ENCODE results near the gene POLR3G. TPM values are rescaled to one million over a fixed set of nuclear protein-coding genes. Genes with fewer than 3 reads are reported as not detected.

Gene POLR3G
- total and polyA plus RNA-seq, 2 of the 13 experiments (the other 11 are each of a cell fraction or from before 2014, with no cell fraction given): 1.2 to 7.3 TPM

GRCh38 chr5:90475436-90475980 is 844 bp downstream of the POLR3G start:
- ChIA-PET CTCF (ENCODE audit: low intra/inter-chr PET ratio, low total read pairs) (no interaction called here), POLR2A (interaction anchor here (1.2 to 3.4 kb wide), 4 partner anchors 9 to 65 kb away, joined by 3 to 39 read pairs (median 4); partner anchors contain the start of gene CETN3)
- Histone ChIP-seq H3K4me2 (ENCODE audit: low read depth, low read length) (peak overlapping the region; percentile 89), H3K79me2 (ENCODE audit: insufficient read depth, low read length) (peaks cover 20% of the 10 kb centered on the region), H2AFZ (ENCODE audit: low read length) (peak overlapping the region; percentile 87), H3K4me3 (replicated peaks in 1 of 3; ENCODE audit: insufficient read depth in 1 of 3, low read depth in 2 of 3, low read length in 3 of 3) (peak overlapping the region; percentile 68 to 83 (median 81); a peak in 4 of 6 replicates), H3K4me1 (ENCODE audit: insufficient read depth, low read length) (peaks cover 43% of the 10 kb centered on the region), H4K20me1 (ENCODE audit: insufficient read depth, low read length) (no peaks in the 10 kb centered on the region), H3K27me3 (ENCODE audit: control insufficient read depth in 1 of 2, insufficient read depth in 2 of 2, low read length in 2 of 2) (no peaks in the 10 kb centered on the region), H3K36me3 (replicated peaks in 1 of 2; ENCODE audit: control insufficient read depth in 1 of 2, insufficient read depth in 2 of 2, low read length in 2 of 2) (no peaks in the 10 kb centered on the region), H3K27ac (ENCODE audit: extremely low read length, insufficient read depth, low read length) (no peak overlapping the region), H3K9me3 (ENCODE audit: low read length) (no peaks in the 10 kb centered on the region), H3K9ac (ENCODE audit: insufficient read depth, low read depth, low read length) (no peak overlapping the region)
- DNase-seq (ENCODE audit: low spot score): no peak
- TSS peak; percentile 60 for BruUV-seq (replicated peaks)
- ATAC-seq: no peak
- no peak for TF ChIP-seq ZNF550 (CRISPR knock-in tag; IDR thresholded peaks at IDR 0.05; ENCODE audit: borderline replicate concordance)
- TF ChIP-seq BCL6 (CRISPR knock-in tag; IDR thresholded peaks at IDR 0.05): no peak
- TF ChIP-seq RERE (CRISPR knock-in tag; IDR thresholded peaks at IDR 0.05; ENCODE audit: low read depth): no peak
- TF ChIP-seq ARNT2 (CRISPR knock-in tag; IDR thresholded peaks at IDR 0.05; ENCODE audit: low read depth): no peak
- no peak for TF ChIP-seq MEIS1 (CRISPR knock-in tag; IDR thresholded peaks at IDR 0.05; ENCODE audit: borderline replicate concordance)
- TF ChIP-seq MYNN (CRISPR knock-in tag; IDR thresholded peaks at IDR 0.05; ENCODE audit: low read depth): no peak
- no peak for TF ChIP-seq TMF1 (CRISPR knock-in tag; IDR thresholded peaks at IDR 0.05; ENCODE audit: low read depth)
- no peak for TF ChIP-seq ZNF280B (CRISPR knock-in tag; IDR thresholded peaks at IDR 0.05; ENCODE audit: borderline replicate concordance)
- no peak for TF ChIP-seq MBD4 (IDR thresholded peaks at IDR 0.05; ENCODE audit: borderline replicate concordance, low read length)
- no peak for TF ChIP-seq ATF6 (CRISPR knock-in tag; conservative IDR thresholded peaks at IDR 0.05)
- no peak for TF ChIP-seq ZEB1 (IDR thresholded peaks at IDR 0.05; ENCODE audit: insufficient replicate concordance, low read depth)
- TF ChIP-seq ZNF776 (CRISPR knock-in tag; IDR thresholded peaks at IDR 0.05): no peak
- TF ChIP-seq ISX (CRISPR knock-in tag; conservative IDR thresholded peaks at IDR 0.05): no peak
- TF ChIP-seq ZBTB38 (CRISPR knock-in tag; IDR thresholded peaks at IDR 0.05): no peak
- TF ChIP-seq ZNF558 (CRISPR knock-in tag; IDR thresholded peaks at IDR 0.05; ENCODE audit: borderline replicate concordance): no peak
- no peak for FAIRE-seq
- in situ Hi-C loops (cut with HindIII; ENCODE audit: extremely low pct_ligation_motif_present, low pct_unique_long_range_greater_than_20kb) (no loop called here), intact Hi-C loops (cut with micrococcal nuclease; ENCODE audit: unreplicated experiment) (loop anchor here (2.0 kb wide), 1 partner anchor 37 kb away; no protein-coding TSS in a partner anchor)
- WGBS (ENCODE audit: low lambda C conversion rate): 93% methylated on average over 17 of the region's 17 CpGs

All from HepG2 (cell line).